ENCODE data around the gene CA11.
"Not testable (repeated sequence)": the region's sequence is repeated elsewhere in the genome, so short reads cannot be mapped to it uniquely, and the experiment has no call there.

CA11 gene

GRCh38 chr19:48683349-48683748, 37.4 kb upstream of the CA11 start:
- in situ Hi-C loops (cut with MboI; ENCODE audit: low pct_unique_long_range_greater_than_20kb, low sequenced_read_pairs, unreplicated experiment) = no loop called here
- DNase-seq (ENCODE audit: low spot score) = peak; percentile 50
- no peak for TF ChIP-seq CTCF (IDR thresholded peaks at IDR 0.05; ENCODE audit: extremely low read depth, insufficient read depth, missing control alignments)

DNA sequence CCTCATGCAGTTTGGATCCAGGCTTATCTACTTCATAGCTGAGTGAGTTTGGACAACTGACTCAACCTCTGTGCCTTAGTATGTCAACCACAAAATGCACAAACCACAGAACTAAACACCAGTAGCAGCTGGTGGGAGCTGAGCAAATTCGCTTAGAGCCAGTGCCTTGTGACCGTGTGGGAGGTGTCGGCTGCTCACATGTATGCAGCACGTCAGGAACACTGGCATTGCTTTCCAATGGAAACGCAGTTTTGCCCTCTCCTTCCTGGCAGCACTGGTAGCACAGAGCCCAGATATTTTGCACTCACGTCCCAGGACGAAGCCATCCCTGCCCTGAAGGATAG, 35.1 kb upstream of the CA11 start:
- in situ Hi-C loops (cut with MboI; ENCODE audit: low pct_unique_long_range_greater_than_20kb, low sequenced_read_pairs, unreplicated experiment) = no loop called here
- DNase-seq (ENCODE audit: low spot score) = peak; percentile 50
- no peak for TF ChIP-seq CTCF (IDR thresholded peaks at IDR 0.05; ENCODE audit: extremely low read depth, insufficient read depth, missing control alignments)

GRCh38 chr19:48680436-48681126, 34.6 kb upstream of the CA11 start:
- DNase-seq (ENCODE audit: low spot score) = no peak
- TF ChIP-seq CTCF (IDR thresholded peaks at IDR 0.05; ENCODE audit: extremely low read depth, insufficient read depth, missing control alignments) = no peak
- in situ Hi-C loops (cut with MboI; ENCODE audit: low pct_unique_long_range_greater_than_20kb, low sequenced_read_pairs, unreplicated experiment) = no loop called here

DNA sequence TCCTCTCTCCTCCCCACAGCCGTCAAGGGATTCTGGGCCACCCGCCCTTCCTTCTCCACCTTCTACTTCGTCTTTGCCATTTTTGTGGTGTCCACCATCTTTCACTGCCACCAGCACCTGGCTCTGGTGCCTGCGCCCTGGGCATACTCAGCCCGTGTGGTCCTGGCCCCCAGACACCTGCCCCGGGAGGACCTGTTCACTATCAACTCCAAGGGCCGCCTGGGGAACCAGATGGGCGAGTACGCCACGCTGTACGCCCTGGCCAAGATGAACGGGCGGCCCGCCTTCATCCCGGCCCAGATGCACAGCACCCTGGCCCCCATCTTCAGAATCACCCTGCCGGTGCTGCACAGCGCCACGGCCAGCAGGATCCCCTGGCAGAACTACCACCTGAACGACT, 34.0 kb upstream of the CA11 start:
- in situ Hi-C loops (cut with MboI; ENCODE audit: low pct_unique_long_range_greater_than_20kb, low sequenced_read_pairs, unreplicated experiment) = not testable (repeated sequence)

DNA sequence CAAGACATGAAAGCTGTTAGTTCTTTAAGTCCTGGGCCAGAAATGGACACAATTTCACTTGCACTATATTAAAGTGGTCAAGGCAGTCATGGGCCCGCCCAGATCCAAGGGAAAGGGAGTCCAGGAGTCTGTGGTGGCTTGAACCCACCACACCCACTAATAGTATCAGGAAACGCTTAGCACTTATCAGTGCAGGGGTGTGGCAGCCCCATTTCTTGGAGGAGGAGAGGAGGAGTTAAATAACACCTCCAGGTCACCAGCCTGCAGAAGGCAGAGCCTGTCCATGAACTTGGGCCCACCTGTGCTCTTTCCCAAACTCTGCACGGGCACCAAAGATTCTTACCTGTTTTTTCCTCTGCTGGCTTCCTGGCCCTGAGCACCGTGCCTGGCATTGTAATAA, 32.2 kb upstream of the CA11 start:
- no peak for DNase-seq (ENCODE audit: low spot score)
- TF ChIP-seq CTCF (IDR thresholded peaks at IDR 0.05; ENCODE audit: extremely low read depth, insufficient read depth, missing control alignments) = no peak
- in situ Hi-C loops (cut with MboI; ENCODE audit: low pct_unique_long_range_greater_than_20kb, low sequenced_read_pairs, unreplicated experiment) = no loop called here

More for the DNA sequence above, 34.0 kb upstream of the CA11 start:
- not testable (repeated sequence) for DNase-seq (ENCODE audit: low spot score)

GRCh38 chr19:48676887-48677286, 30.9 kb upstream of the CA11 start:
- DNase-seq (ENCODE audit: low spot score) = no peak
- no peak for TF ChIP-seq CTCF (IDR thresholded peaks at IDR 0.05; ENCODE audit: extremely low read depth, insufficient read depth, missing control alignments)
- in situ Hi-C loops (cut with MboI; ENCODE audit: low pct_unique_long_range_greater_than_20kb, low sequenced_read_pairs, unreplicated experiment) = no loop called here

GRCh38 chr19:48676487-48676886, 30.5 kb upstream of the CA11 start:
- in situ Hi-C loops (cut with MboI; ENCODE audit: low pct_unique_long_range_greater_than_20kb, low sequenced_read_pairs, unreplicated experiment) = no loop called here
- TF ChIP-seq CTCF (IDR thresholded peaks at IDR 0.05; ENCODE audit: extremely low read depth, insufficient read depth, missing control alignments) = no peak
- DNase-seq (ENCODE audit: low spot score) = no peak
